Neuronal stem cell (in vitro differentiated cells): Measurements from ENCODE around the gene PLCH1.

Source experiments
- DNase-seq: peaks from one replicate; pipeline ENCODE4 v3.0.0-alpha.2; 2013; ENCODE audit warnings: low spot score
- H2AFZ ChIP-seq: one replicate; pipeline ENCODE4 v1.6.1; 2013; ENCODE audit warnings: mild to moderate bottlenecking, low read length, inconsistent platforms
- H2AK5ac ChIP-seq: 2 replicates; pipeline ENCODE4 v1.6.1; 2013; ENCODE audit warnings: low read depth, mild to moderate bottlenecking, inconsistent platforms, low read length, moderate library complexity, mixed read lengths
- H2BK120ac ChIP-seq: 2 replicates; pipeline ENCODE4 v1.6.1; 2013; ENCODE audit warnings: low read depth, mild to moderate bottlenecking, inconsistent platforms, low read length, moderate library complexity, mixed read lengths
- H2BK12ac ChIP-seq: one replicate; pipeline ENCODE4 v1.6.1; 2013; ENCODE audit warnings: low read length, inconsistent platforms
- H2BK15ac ChIP-seq: 2 replicates; pipeline ENCODE4 v1.6.1; 2013; ENCODE audit warnings: mild to moderate bottlenecking, low read length, inconsistent platforms, mixed read lengths
- H2BK5ac ChIP-seq: one replicate; pipeline ENCODE4 v1.6.1; 2013; ENCODE audit warnings: inconsistent platforms, mild to moderate bottlenecking, low read length, moderate library complexity
- H3K14ac ChIP-seq: one replicate; pipeline ENCODE4 v1.6.1; 2013; ENCODE audit warnings: low read length, inconsistent platforms
- H3K18ac ChIP-seq: 2 replicates; pipeline ENCODE4 v1.6.1; 2013; ENCODE audit warnings: low read length, inconsistent platforms
- H3K23ac ChIP-seq: 2 replicates; pipeline ENCODE4 v1.6.1; 2013; ENCODE audit warnings: low read depth, mild to moderate bottlenecking, mixed read lengths, low read length, inconsistent platforms; ENCODE audit not compliant: poor library complexity
- H3K27ac ChIP-seq: replicated peaks from 3 replicates; pipeline ENCODE4 v1.5.1; 2013; ENCODE audit warnings: low read length, inconsistent platforms
- H3K27me3 ChIP-seq, 3 experiments: 2 replicates each; pipeline ENCODE4 v1.6.1; 2013; ENCODE audit warnings: low read length in 3 of 3, mild to moderate bottlenecking in 2 of 3, inconsistent platforms in 1 of 3, low read depth in 1 of 3, mixed read lengths in 1 of 3, moderate library complexity in 1 of 3; ENCODE audit not compliant: control insufficient read depth in 3 of 3, insufficient read depth in 3 of 3
- H3K36me3 ChIP-seq, 2 donors: replicated peaks in 1 of 2; 2 replicates each; pipeline ENCODE4 v1.6.1; 2013; ENCODE audit warnings: low read length in 2 of 2; ENCODE audit not compliant: control insufficient read depth in 2 of 2, insufficient read depth in 2 of 2
- H3K4ac ChIP-seq: 2 replicates; pipeline ENCODE4 v1.6.1; 2013; ENCODE audit warnings: inconsistent platforms, mild to moderate bottlenecking, low read length, moderate library complexity
- H3K4me1 ChIP-seq, 2 donors: 1 replicate in 1 of 2; 2 replicates in 1 of 2; pipeline ENCODE4 v1.6.1; 2013; ENCODE audit warnings: low read length in 2 of 2, low read depth in 1 of 2; ENCODE audit not compliant: control insufficient read depth in 2 of 2, insufficient read depth in 1 of 2
- H3K4me2 ChIP-seq: one replicate; pipeline ENCODE4 v1.6.1; 2013; ENCODE audit warnings: mild to moderate bottlenecking, low read length, inconsistent platforms; ENCODE audit not compliant: insufficient read depth, poor library complexity, severe bottlenecking
- H3K4me3 ChIP-seq, 2 donors: 2 replicates each; pipeline ENCODE4 v1.5.1; 2013; ENCODE audit warnings: low read length in 2 of 2, mild to moderate bottlenecking in 2 of 2, inconsistent platforms in 1 of 2, moderate library complexity in 1 of 2
- H3K79me1 ChIP-seq: one replicate; pipeline ENCODE4 v1.6.1; 2013; ENCODE audit warnings: low read depth, mild to moderate bottlenecking, inconsistent platforms, low read length, moderate library complexity
- H3K9ac ChIP-seq: one replicate; pipeline ENCODE4 v1.6.1; 2013; ENCODE audit warnings: mild to moderate bottlenecking, low read depth, low read length, inconsistent platforms; ENCODE audit not compliant: poor library complexity
- H3K9me3 ChIP-seq, 2 donors: replicated peaks in 1 of 2; 2 replicates each; pipeline versions ENCODE3 to v1.6.1; 2013; ENCODE audit warnings: low read length in 2 of 2, mild to moderate bottlenecking in 2 of 2, inconsistent platforms in 1 of 2, low read depth in 1 of 2, mixed read lengths in 1 of 2, moderate library complexity in 1 of 2; ENCODE audit not compliant: control insufficient read depth in 2 of 2, insufficient read depth in 1 of 2
- H4K8ac ChIP-seq: one replicate; pipeline ENCODE4 v1.6.1; 2013; ENCODE audit warnings: low read depth, mild to moderate bottlenecking, inconsistent platforms, low read length, moderate library complexity
- H4K91ac ChIP-seq: one replicate; pipeline ENCODE4 v1.6.1; 2013; ENCODE audit warnings: low read length, low read depth, mild to moderate bottlenecking, inconsistent platforms; ENCODE audit not compliant: poor library complexity
- WGBS, 2 donors: extraction: QIAGEN DNeasy Blood & Tissue Kit; methylation state at CpG; one replicate each; pipeline ENCODE4 v1.1.7; 2013; ENCODE audit warnings: missing lambda C conversion rate in 2 of 2, mixed read lengths in 1 of 2; ENCODE audit not compliant: insufficient read length in 2 of 2, insufficient replicate concordance in 1 of 2; ENCODE audit errors: extremely low coverage in 2 of 2; 5-methylcytosine and 5-hydroxymethylcytosine counted together

Gene PLCH1

GRCh38 chr3:155663467-155664212 lies 81.2 kb downstream of the PLCH1 start:
- Histone ChIP-seq H3K23ac (no peak overlapping the region), H4K91ac (no peak overlapping the region), H2BK5ac (no peak overlapping the region), H3K14ac (no peak overlapping the region), H3K4me1 (peaks cover 4 to 6% of the 10 kb centered on the region in 2 donors), H3K27me3 (no peaks in the 10 kb centered on the region), H3K27ac (no peak overlapping the region), H3K4ac (no peak overlapping the region), H2BK12ac (no peak overlapping the region), H3K4me3 (no peak overlapping the region), H4K8ac (no peak overlapping the region), H3K4me2 (no peak overlapping the region), H2BK15ac (no peak overlapping the region), H3K9ac (no peak overlapping the region), H2AK5ac (no peak overlapping the region), H3K79me1 (no peaks in the 10 kb centered on the region), H3K36me3 (peaks cover 0 to 3% of the 10 kb centered on the region in 2 donors), H3K9me3 (no peaks in the 10 kb centered on the region), H3K18ac (no peak overlapping the region), H2AFZ (no peak overlapping the region), H2BK120ac (no peak overlapping the region)
- no peak for DNase-seq
- no CpG with 5 or more reads among the region's 3 CpGs for WGBS, 2 donors

GRCh38 chr3:155661760-155662159 lies 83.1 kb downstream of the PLCH1 start:
- H2BK5ac ChIP-seq, result no peak overlapping the region
- no peak overlapping the region for H3K4ac ChIP-seq
- DNase-seq, result no peak
- no peak overlapping the region for H2AFZ ChIP-seq
- H2BK120ac ChIP-seq, result no peak overlapping the region
- no peak overlapping the region for H2BK12ac ChIP-seq
- no peak overlapping the region for H3K4me3 ChIP-seq
- H3K27ac ChIP-seq, result no peak overlapping the region
- peaks cover 0 to 11% of the 10 kb centered on the region in 2 donors for H3K36me3 ChIP-seq
- no peak overlapping the region for H3K14ac ChIP-seq
- peaks cover 0 to 15% of the 10 kb centered on the region in 2 donors for H3K9me3 ChIP-seq
- no peaks in the 10 kb centered on the region for H3K27me3 ChIP-seq
- H2AK5ac ChIP-seq, result no peak overlapping the region
- H3K9ac ChIP-seq, result no peak overlapping the region
- peaks cover 4 to 6% of the 10 kb centered on the region in 2 donors for H3K4me1 ChIP-seq
- H3K23ac ChIP-seq, result no peak overlapping the region
- H3K18ac ChIP-seq, result no peak overlapping the region
- no peaks in the 10 kb centered on the region for H3K79me1 ChIP-seq
- no peak overlapping the region for H4K8ac ChIP-seq
- no peak overlapping the region for H4K91ac ChIP-seq
- no peak overlapping the region for H2BK15ac ChIP-seq
- no peak overlapping the region for H3K4me2 ChIP-seq

- H3K4me1 ChIP-seq, result peaks cover 4 to 6% of the 10 kb centered on the region in 2 donors
- peaks cover 0 to 11% of the 10 kb centered on the region in 2 donors for H3K36me3 ChIP-seq
- no peak overlapping the region for H2BK5ac ChIP-seq
- H3K14ac ChIP-seq, result no peak overlapping the region
- no peak overlapping the region for H3K4ac ChIP-seq
- H2BK15ac ChIP-seq, result no peak overlapping the region
- no peak overlapping the region for H2BK12ac ChIP-seq
- H4K8ac ChIP-seq, result no peak overlapping the region
- H3K4me3 ChIP-seq, result no peak overlapping the region
- H3K4me2 ChIP-seq, result no peak overlapping the region
- H3K27ac ChIP-seq, result no peak overlapping the region
- H2BK120ac ChIP-seq, result no peak overlapping the region
- no peak overlapping the region for H4K91ac ChIP-seq
- no peak for DNase-seq
- H3K9ac ChIP-seq, result no peak overlapping the region
- H2AK5ac ChIP-seq, result no peak overlapping the region
- H3K79me1 ChIP-seq, result no peaks in the 10 kb centered on the region
- no peaks in the 10 kb centered on the region for H3K27me3 ChIP-seq
- H3K23ac ChIP-seq, result no peak overlapping the region
- WGBS, 2 donors, result no CpG with 5 or more reads among the region's 1 CpG
- H2AFZ ChIP-seq, result no peak overlapping the region
- peaks cover 0 to 18% of the 10 kb centered on the region in 2 donors for H3K9me3 ChIP-seq
- no peak overlapping the region for H3K18ac ChIP-seq
Observed at GRCh38 chr3:155661042-155661441, 83.8 kb downstream of the PLCH1 start.

GRCh38 chr3:155658671-155659261 lies 86.1 kb downstream of the PLCH1 start:
- Histone ChIP-seq H3K4me1 (peaks cover 0 to 1% of the 10 kb centered on the region in 2 donors), H3K14ac (no peak overlapping the region), H3K4me2 (no peak overlapping the region), H2BK5ac (no peak overlapping the region), H3K4me3 (no peak overlapping the region), H3K36me3 (peaks cover 0 to 11% of the 10 kb centered on the region in 2 donors), H3K79me1 (no peaks in the 10 kb centered on the region), H3K9ac (no peak overlapping the region), H2BK15ac (no peak overlapping the region), H3K9me3 (peaks cover 0 to 20% of the 10 kb centered on the region in 2 donors), H2BK120ac (no peak overlapping the region), H4K8ac (no peak overlapping the region), H4K91ac (no peak overlapping the region), H3K18ac (no peak overlapping the region), H3K23ac (no peak overlapping the region), H2BK12ac (no peak overlapping the region), H2AK5ac (no peak overlapping the region), H3K27ac (no peak overlapping the region), H3K27me3 (no peaks in the 10 kb centered on the region), H2AFZ (no peak overlapping the region), H3K4ac (no peak overlapping the region)
- no peak for DNase-seq
- WGBS, 2 donors, result no CpG with 5 or more reads among the region's 4 CpGs
